HCT116 (cell line): ENCODE measurements around the gene TRPV5. TPM values are rescaled to one million over a fixed set of nuclear protein-coding genes. Genes with fewer than 3 reads are reported as not detected.

Experiments used
- ATAC-seq: fragments of 200-7000 bp; cut with Tn5 transposase; 2 replicates; pipeline ENCODE4 v1.9.1; 2020; ENCODE audit warnings: mild to moderate bottlenecking, moderate library complexity
- BruUV-seq: library from RNA; stranded (reverse); fragments of 400-500 nt; replicated peaks from 2 replicates; lab custom pipeline; 2021; lab: Mats Ljungman, UMichigan
- CTCF ChIA-PET: fragments of 300-600 bp; sonication (Branson Sonifier 250); formaldehyde crosslinking; loops from one replicate; lab custom pipeline; 2021; ENCODE audit warnings: antibody characterized with exemption; lab: Charles Lee
- POLR2A ChIA-PET: fragments of 300-600, 350-600 bp; sonication (Branson Sonifier 250); formaldehyde crosslinking; loops from one replicate; lab custom pipeline; 2021; ENCODE audit warnings: antibody characterized with exemption; lab: Charles Lee
- RAD21 ChIA-PET, 2 experiments: fragments of 300-600 bp; sonication (Branson Sonifier 250); formaldehyde crosslinking; loops; one replicate each; lab custom pipeline; 2023; ENCODE audit warnings: low total read pairs in 2 of 2; ENCODE audit not compliant: uncharacterized antibody in 2 of 2, unreplicated experiment in 2 of 2, low non-redundant PET in 1 of 2; lab: Charles Lee
- DNase-seq: peaks from one replicate; pipeline ENCODE4 v3.0.0-alpha.2; 2010; ENCODE audit warnings: low read depth, low spot score
- H2AFZ ChIP-seq: fragments of 200-600 bp; shearing (Covaris generic), sonication (generic); 2 replicates; pipeline ENCODE4 v1.6.1; 2017; ENCODE audit warnings: low read depth, mixed run types, mixed read lengths, antibody characterized with exemption, low read length; ENCODE audit not compliant: poor library complexity, severe bottlenecking
- H3K27ac ChIP-seq: 2 replicates; pipeline ENCODE4 v1.5.1; 2012; ENCODE audit warnings: low read depth, low read length
- H3K27me3 ChIP-seq: fragments of 200-600 bp; sonication (generic); 2 replicates; pipeline ENCODE4 v1.6.1; 2016; ENCODE audit warnings: mixed run types, low read length, mixed read lengths; ENCODE audit not compliant: insufficient read depth
- H3K36me3 ChIP-seq, 2 experiments: fragments of 200-500 bp in 1 of 2; fragments of 200-600 bp in 1 of 2; sonication (Bioruptor generic) in 1 of 2; sonication (generic) in 1 of 2; 2 replicates each; pipeline versions ENCODE4 v1.5.1 to v1.6.1; 2014 to 2016; ENCODE audit warnings: low read length in 2 of 2, inconsistent platforms in 1 of 2, mixed read lengths in 1 of 2, mixed run types in 1 of 2; ENCODE audit not compliant: insufficient read depth in 2 of 2, control insufficient read depth in 1 of 2
- H3K4me1 ChIP-seq, 2 experiments: fragments of 200-600 bp in 1 of 2; sonication (generic) in 1 of 2; 2 replicates each; pipeline versions ENCODE4 v1.5.1 to v1.6.1; 2012 to 2017; ENCODE audit warnings: low read length in 2 of 2, inconsistent platforms in 1 of 2, mild to moderate bottlenecking in 1 of 2, mixed read lengths in 1 of 2, mixed run types in 1 of 2, moderate library complexity in 1 of 2; ENCODE audit not compliant: insufficient read depth in 2 of 2, control insufficient read depth in 1 of 2
- H3K4me2 ChIP-seq: fragments of 200-600 bp; sonication (generic); 2 replicates; pipeline ENCODE4 v1.6.1; 2017; ENCODE audit warnings: mixed run types, low read length, mixed read lengths
- H3K4me3 ChIP-seq, 2 experiments: fragments of 200-600 bp in 1 of 2; sonication (generic) in 1 of 2; replicated peaks in 1 of 2; 2 replicates each; pipeline ENCODE4 v1.5.1; 2011 to 2016; ENCODE audit warnings: low read length in 2 of 2, control low read depth in 1 of 2, low read depth in 1 of 2, mild to moderate bottlenecking in 1 of 2, mixed read lengths in 1 of 2, mixed run types in 1 of 2
- H3K79me2 ChIP-seq: fragments of 200-600 bp; sonication (generic); 2 replicates; pipeline ENCODE4 v1.6.1; 2017; ENCODE audit warnings: mild to moderate bottlenecking, mixed run types, low read length, moderate library complexity, mixed read lengths; ENCODE audit not compliant: insufficient read depth
- H3K9ac ChIP-seq: fragments of 200-600 bp; sonication (generic); 2 replicates; pipeline ENCODE4 v1.6.1; 2016; ENCODE audit warnings: low read length, mixed read lengths
- H3K9me2 ChIP-seq: fragments of 200-600 bp; sonication (generic), shearing (Covaris generic); 2 replicates; pipeline ENCODE4 v1.6.1; 2017; ENCODE audit warnings: mixed run types, mild to moderate bottlenecking, moderate library complexity; ENCODE audit not compliant: insufficient read depth
- H3K9me3 ChIP-seq, 2 experiments: fragments of 200-500 bp in 1 of 2; fragments of 200-600 bp in 1 of 2; sonication (Bioruptor generic) in 1 of 2; sonication (generic) in 1 of 2; 2 replicates each; pipeline ENCODE4 v1.6.1; 2014 to 2017; ENCODE audit warnings: low read length in 2 of 2, mixed read lengths in 2 of 2, inconsistent platforms in 1 of 2, low read depth in 1 of 2, mild to moderate bottlenecking in 1 of 2, mixed run types in 1 of 2, moderate library complexity in 1 of 2; ENCODE audit not compliant: control insufficient read depth in 1 of 2, insufficient read depth in 1 of 2
- H4K20me1 ChIP-seq: fragments of 200-600 bp; sonication (generic), shearing (Covaris generic); 2 replicates; pipeline ENCODE4 v1.6.1; 2017; ENCODE audit warnings: mixed run types, mild to moderate bottlenecking, moderate library complexity; ENCODE audit not compliant: insufficient read depth
- ATF3 ChIP-seq: IDR thresholded peaks from 2 replicates; pipeline ENCODE4 v1.6.1; 2012
- CTCF ChIP-seq, 3 experiments: fragments of 200-600 bp in 1 of 3; sonication (generic) in 1 of 3; IDR thresholded peaks in 2 of 3; conservative IDR thresholded peaks in 1 of 3; 2 replicates each; pipeline ENCODE4 v1.5.1; 2012 to 2017; ENCODE audit warnings: low read depth in 2 of 3, low read length in 2 of 3, antibody characterized with exemption in 1 of 3, borderline replicate concordance in 1 of 3, control low read depth in 1 of 3, mild to moderate bottlenecking in 1 of 3, mixed read lengths in 1 of 3, mixed run types in 1 of 3, moderate library complexity in 1 of 3; ENCODE audit not compliant: insufficient read depth in 1 of 3
- EGR1 ChIP-seq: IDR thresholded peaks from 2 replicates; pipeline ENCODE4 v1.6.1; 2012; ENCODE audit warnings: low read depth
- ELF1 ChIP-seq: IDR thresholded peaks from 2 replicates; pipeline ENCODE4 v1.6.1; 2012; ENCODE audit warnings: low read depth, borderline replicate concordance
- EZH2 ChIP-seq: fragments of 200-600 bp; sonication (generic); IDR thresholded peaks from 2 replicates; pipeline ENCODE4 v1.6.1; 2017; ENCODE audit warnings: antibody characterized with exemption, mixed run types
- EZH2phosphoT487 ChIP-seq: fragments of 200-600 bp; IDR thresholded peaks from 2 replicates; pipeline ENCODE4 v1.6.1; 2018; ENCODE audit warnings: antibody characterized with exemption, borderline replicate concordance
- FOSL1 ChIP-seq: IDR thresholded peaks from 2 replicates; pipeline ENCODE4 v1.6.1; 2012; ENCODE audit warnings: low read depth
- JUND ChIP-seq: IDR thresholded peaks from 2 replicates; pipeline ENCODE4 v1.6.1; 2012
- POLR2A ChIP-seq: IDR thresholded peaks from 2 replicates; pipeline ENCODE4 v1.7.0; 2011; ENCODE audit warnings: borderline replicate concordance; ENCODE audit not compliant: insufficient read depth, insufficient read length; ENCODE audit errors: extremely low read depth
- POLR2AphosphoS5 ChIP-seq: IDR thresholded peaks from 2 replicates; pipeline ENCODE4 v1.6.1; 2011; ENCODE audit warnings: mild to moderate bottlenecking, low read depth, low read length, moderate library complexity
- RAD21 ChIP-seq: IDR thresholded peaks from 2 replicates; pipeline ENCODE4 v1.6.1; 2012; ENCODE audit warnings: low read depth, mild to moderate bottlenecking
- SIN3A ChIP-seq: IDR thresholded peaks from 2 replicates; pipeline ENCODE4 v1.6.1; 2012; ENCODE audit warnings: low read depth
- SP1 ChIP-seq: IDR thresholded peaks from 2 replicates; pipeline ENCODE4 v1.6.1; 2012; ENCODE audit warnings: low read depth
- SRF ChIP-seq: IDR thresholded peaks from 2 replicates; pipeline ENCODE4 v1.6.1; 2012; ENCODE audit warnings: low read depth
- TCF7L2 ChIP-seq: IDR thresholded peaks from 2 replicates; pipeline ENCODE4 v1.7.0; 2011; ENCODE audit warnings: borderline replicate concordance, inconsistent platforms; ENCODE audit not compliant: insufficient read depth, insufficient read length; ENCODE audit errors: extremely low read depth
- ZFX ChIP-seq: fragments of 450-650 bp; IDR thresholded peaks from 2 replicates; pipeline ENCODE4 v1.6.1; 2017
- ZNF274 ChIP-seq: fragments of 200-500 bp; sonication (Bioruptor generic); IDR thresholded peaks from 2 replicates; pipeline ENCODE4 v1.6.1; 2014; ENCODE audit warnings: mild to moderate bottlenecking, low read depth, low read length, inconsistent platforms
- intact Hi-C: fragments of 100-400 bp; cut with micrococcal nuclease; formaldehyde crosslinking; loops from 2 replicates; pipeline ENCODE4 v1.10.0; 2022
- total RNA-seq: library from RNA; stranded (reverse); gene quantifications from one replicate; pipeline ENCODE4 v1.2.1, GENCODE V29; 2021; ENCODE audit not compliant: unreplicated experiment
- TF ChIP-seq, protein P1 (sequence below): IDR thresholded peaks from 2 replicates; pipeline ENCODE4 v1.6.1; 2012
- TF ChIP-seq, protein P2 (sequence below): IDR thresholded peaks from 2 replicates; pipeline ENCODE4 v1.6.1; 2012; ENCODE audit warnings: low read depth

The TRPV5 gene
- total RNA-seq, 1 experiment from 2014 or later, result not detected

DNA sequence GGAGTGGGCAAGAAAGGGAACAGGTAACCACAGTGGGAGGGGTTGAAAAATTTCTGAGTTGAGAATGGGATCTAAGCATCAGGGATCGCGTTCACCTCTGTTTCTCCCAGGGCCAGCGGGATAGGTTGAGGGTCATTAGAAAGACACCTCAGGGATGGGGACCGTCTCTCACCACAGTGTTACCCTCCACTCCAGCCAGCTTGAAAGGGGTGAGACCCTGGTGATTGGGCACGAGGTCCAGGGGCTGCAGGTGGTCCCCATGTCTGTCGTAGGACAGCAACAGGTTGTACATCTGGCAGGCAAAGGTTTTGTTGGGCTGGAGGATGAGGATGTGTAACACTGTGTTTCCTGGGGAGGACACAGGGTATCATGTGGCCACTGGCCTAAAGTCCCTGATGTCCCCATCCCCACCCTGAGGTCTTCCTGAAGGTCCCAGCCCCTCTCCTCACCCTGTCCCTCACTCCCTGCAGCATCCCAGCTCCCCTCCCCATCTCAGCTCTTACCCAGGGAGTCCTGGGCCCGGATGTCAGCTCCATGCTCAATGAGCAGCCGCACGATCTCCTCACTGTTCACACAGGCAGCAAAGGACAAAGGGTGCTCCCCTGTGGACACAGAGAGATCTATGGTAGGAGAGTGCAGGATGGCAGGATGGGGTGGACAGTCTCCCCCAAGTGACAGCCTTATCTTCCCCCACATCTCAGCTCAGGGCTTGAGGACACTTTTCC lies 57.1 kb downstream of the TRPV5 start:
- Histone ChIP-seq H3K79me2 (no peaks in the 10 kb centered on the region), H4K20me1 (no peaks in the 10 kb centered on the region), H3K27me3 (peaks cover 6% of the 10 kb centered on the region; the same call in 1 of the 2 replicates), H3K4me1 (no peaks in the 10 kb centered on the region), H3K9ac (no peak overlapping the region), H3K9me2 (no peaks in the 10 kb centered on the region), H2AFZ (no peak overlapping the region), H3K4me3 (no peak overlapping the region), H3K4me2 (no peak overlapping the region), H3K9me3 (no peaks in the 10 kb centered on the region), H3K36me3 (no peaks in the 10 kb centered on the region), H3K27ac (no peak overlapping the region)
- ChIA-PET CTCF (no interaction called here), RAD21 (no interaction called here), POLR2A (no interaction called here)
- ATAC-seq (no peak), DNase-seq (no peak)
- intact Hi-C loops, result no loop called here
- no TSS peak for BruUV-seq
- TF ChIP-seq ATF3 (no peak), EGR1 (no peak), ZFX (no peak), ZNF274 (no peak), POLR2A (no peak), FOSL1 (no peak), SP1 (no peak), EZH2phosphoT487 (no peak), SIN3A (no peak), CTCF (IDR thresholded peaks at IDR 0.05 in 2 of 3, conservative IDR thresholded peaks at IDR 0.05 in 1 of 3; ENCODE audit: borderline replicate concordance in 1 of 3, insufficient read depth in 1 of 3, low read depth in 2 of 3, low read length in 2 of 3) (no peak), RAD21 (no peak), SRF (no peak), JUND (no peak), TCF7L2 (no peak), POLR2AphosphoS5 (no peak), ELF1 (no peak), EZH2 (no peak)
- TF ChIP-seq, protein P1, sequence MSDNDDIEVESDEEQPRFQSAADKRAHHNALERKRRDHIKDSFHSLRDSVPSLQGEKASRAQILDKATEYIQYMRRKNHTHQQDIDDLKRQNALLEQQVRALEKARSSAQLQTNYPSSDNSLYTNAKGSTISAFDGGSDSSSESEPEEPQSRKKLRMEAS, result no peak
- TF ChIP-seq, protein P2, sequence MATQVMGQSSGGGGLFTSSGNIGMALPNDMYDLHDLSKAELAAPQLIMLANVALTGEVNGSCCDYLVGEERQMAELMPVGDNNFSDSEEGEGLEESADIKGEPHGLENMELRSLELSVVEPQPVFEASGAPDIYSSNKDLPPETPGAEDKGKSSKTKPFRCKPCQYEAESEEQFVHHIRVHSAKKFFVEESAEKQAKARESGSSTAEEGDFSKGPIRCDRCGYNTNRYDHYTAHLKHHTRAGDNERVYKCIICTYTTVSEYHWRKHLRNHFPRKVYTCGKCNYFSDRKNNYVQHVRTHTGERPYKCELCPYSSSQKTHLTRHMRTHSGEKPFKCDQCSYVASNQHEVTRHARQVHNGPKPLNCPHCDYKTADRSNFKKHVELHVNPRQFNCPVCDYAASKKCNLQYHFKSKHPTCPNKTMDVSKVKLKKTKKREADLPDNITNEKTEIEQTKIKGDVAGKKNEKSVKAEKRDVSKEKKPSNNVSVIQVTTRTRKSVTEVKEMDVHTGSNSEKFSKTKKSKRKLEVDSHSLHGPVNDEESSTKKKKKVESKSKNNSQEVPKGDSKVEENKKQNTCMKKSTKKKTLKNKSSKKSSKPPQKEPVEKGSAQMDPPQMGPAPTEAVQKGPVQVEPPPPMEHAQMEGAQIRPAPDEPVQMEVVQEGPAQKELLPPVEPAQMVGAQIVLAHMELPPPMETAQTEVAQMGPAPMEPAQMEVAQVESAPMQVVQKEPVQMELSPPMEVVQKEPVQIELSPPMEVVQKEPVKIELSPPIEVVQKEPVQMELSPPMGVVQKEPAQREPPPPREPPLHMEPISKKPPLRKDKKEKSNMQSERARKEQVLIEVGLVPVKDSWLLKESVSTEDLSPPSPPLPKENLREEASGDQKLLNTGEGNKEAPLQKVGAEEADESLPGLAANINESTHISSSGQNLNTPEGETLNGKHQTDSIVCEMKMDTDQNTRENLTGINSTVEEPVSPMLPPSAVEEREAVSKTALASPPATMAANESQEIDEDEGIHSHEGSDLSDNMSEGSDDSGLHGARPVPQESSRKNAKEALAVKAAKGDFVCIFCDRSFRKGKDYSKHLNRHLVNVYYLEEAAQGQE, result no peak
